Left kidney (tissue), 2 donors: ENCODE data around the gene POU6F2. TPM values are rescaled to one million over a fixed set of nuclear protein-coding genes. Genes with fewer than 3 reads are reported as not detected.

Experiments
- DNase-seq: peaks from one replicate; pipeline ENCODE4 v3.0.0-alpha.2; 2013
- polyA plus RNA-seq: library from polyadenylated mRNA; unstranded; fragments of 120-200 nt; gene quantifications from one replicate; pipeline ENCODE4 v1.2.1, GENCODE V29; 2013; ENCODE audit not compliant: insufficient read length

POU6F2 gene
- polyA plus RNA-seq, 1 donor: 0.18 TPM

DNA sequence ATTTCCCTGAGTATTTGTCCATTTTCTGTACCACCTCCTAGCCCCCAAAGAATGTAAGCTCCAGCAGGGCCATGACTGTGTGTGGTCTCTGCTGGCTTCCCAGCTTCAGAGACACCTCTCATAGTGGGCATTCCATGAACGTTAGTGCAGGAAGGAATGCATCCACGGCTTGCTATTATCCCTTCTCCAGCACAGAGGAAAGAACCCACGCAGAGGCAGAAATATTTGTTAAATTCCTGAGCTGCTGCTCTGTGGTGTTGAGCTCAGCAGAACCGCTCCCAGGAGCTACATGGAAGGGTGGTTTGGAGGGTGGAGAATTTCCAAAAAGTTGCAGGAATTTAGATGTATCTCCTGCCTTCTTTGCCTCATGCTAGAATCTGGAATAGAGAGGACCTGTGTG, 275.2 kb downstream of the POU6F2 start:
- no peak for DNase-seq

DNA sequence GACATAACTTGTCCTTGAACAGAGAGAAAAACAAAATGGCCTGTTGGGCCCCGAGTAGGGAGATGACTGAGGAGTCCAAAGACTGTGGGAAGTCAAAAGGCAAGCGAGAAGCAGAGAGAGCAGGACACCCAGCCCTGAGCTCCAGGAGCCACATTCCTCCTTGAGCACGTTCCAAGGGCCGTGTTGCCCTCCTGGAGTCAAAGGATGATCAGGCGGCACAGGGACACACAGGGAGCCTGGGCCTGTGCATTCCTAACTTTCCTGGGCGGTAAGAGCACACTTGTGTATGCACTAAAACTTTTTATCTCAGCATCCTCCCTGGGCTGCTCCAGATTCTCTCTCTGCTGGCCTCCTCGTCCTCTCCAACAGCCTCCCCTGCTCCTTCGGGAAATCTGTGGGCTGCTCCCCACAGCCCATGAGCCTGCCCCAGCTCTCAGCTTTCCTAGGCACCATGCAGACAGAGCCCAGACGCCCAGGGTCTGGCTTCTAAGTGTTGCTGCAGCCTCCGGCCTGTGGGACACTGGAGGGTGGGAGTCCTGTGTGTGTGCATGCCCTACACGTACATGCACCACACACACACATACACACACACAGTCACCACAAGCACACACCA, 281.8 kb downstream of the POU6F2 start:
- DNase-seq: no peak

DNA sequence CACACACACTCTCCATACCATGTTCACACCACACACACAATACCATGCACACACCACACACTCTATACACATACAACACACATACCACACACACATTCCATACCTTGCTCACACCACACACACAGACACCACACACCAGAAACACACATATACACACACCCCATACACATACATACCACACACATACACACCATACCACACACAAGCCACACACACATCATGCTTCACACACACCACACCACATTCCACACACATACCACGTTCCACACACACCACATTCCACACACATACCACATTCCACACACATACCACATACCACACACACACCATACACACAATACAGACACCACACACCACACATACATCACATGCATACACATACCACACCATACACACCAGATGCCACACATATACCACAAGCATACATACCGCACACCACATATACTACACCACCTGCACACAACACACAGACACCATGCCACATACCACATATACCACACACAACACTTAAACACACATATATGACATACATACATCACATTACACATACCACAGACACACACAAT, 282.7 kb downstream of the POU6F2 start:
- DNase-seq: no peak

DNA sequence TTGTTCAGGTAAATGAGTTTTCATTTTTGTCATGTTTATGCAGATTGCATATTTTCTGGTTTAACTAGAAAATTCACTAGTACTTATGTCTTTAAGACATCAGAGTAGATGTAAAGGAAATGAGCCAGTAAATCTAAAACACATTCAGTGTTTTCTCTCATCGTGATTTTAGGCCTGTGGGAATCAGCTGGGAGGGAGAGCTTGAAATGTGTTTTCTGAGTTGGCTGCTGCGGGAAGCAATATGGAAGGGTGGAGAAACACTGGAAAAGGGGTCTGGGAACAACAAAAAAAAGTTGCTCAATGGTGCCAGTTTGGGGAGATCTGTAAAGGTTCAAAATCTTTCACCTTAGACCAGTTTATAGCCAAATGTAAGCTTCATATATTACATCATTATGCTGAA, 284.1 kb downstream of the POU6F2 start:
- DNase-seq: no peak

DNA sequence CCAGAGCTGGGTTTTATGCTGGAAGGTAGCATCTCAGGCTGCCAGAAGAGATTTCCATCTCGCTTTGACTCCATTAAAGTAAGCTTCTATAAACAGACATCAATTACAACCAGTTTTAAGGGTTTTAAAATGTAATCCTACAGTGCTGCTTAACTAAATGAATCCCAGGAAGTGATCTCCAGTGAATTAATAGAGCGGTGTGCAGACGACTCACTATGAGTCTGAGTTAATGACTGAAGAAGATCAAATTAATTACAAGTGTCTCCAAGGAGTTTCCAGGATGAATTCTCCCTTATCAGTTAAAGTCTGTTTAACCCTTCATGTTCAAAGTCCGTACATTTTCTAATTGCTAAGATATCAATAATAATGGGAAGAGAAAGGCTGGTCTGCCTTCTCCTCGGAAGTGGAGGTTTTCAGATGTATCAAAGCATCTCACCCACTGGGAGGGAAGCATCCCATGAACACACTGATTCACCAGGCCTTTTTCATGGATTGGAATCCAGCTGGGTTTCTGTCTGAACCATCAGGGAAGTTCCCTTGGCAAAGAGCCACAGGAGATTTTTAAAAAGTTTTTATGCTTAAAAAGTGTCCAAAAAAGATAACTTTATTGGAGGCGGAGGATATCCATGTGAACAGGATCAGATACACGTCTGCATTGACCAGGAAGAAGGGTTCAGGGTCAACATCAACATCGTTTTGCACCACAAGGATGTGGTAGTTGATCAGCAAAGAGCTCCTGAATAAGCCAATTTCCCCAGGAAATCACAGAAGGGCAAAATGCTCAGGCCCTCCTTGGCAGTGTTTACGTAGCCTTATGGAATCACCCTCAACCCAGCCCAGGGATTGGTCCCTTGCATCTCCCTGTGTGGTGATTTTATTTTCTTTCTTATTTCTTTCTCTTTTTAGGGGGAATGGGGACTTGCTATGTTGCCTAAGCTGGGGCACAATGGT, 288.2 kb downstream of the POU6F2 start:
- no peak for DNase-seq

DNA sequence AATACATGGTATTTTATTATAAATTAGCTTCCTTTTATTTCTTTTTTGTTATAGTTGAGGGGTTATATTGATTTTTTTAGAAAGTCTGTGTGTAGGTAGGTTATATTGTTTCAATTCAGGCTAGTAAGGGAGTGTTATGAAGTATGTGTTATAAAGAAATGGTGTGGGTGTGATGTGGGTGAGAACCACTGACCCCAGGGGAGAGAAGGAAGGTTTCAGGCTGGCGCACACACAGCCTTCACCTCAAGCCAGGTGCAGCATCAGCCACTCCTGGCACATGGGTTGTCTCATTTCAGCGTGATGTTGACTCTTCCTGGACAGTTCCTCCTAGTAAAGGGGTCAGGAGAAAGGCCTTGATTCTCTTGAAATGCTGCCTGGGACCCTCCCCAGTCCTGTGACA, 291.3 kb downstream of the POU6F2 start:
- no peak for DNase-seq

DNA sequence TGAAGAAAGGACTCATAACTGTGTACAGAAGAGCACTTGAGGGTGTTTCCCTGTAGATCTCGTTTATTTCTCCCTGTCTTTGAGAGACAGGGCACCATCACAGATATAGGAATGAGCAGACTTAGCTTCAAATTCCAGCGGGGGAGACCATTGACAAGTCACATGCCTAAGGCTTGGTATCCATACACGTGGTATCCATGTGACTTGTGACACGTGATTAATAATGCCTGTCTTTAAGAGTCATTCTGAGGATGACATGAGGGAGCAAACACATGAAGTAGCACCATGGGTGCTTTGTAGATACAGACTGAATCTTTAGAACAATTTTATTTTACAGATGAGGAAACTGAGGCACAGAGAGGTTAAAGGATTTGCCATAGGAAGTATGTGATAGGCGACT, 292.3 kb downstream of the POU6F2 start:
- no peak for DNase-seq

DNA sequence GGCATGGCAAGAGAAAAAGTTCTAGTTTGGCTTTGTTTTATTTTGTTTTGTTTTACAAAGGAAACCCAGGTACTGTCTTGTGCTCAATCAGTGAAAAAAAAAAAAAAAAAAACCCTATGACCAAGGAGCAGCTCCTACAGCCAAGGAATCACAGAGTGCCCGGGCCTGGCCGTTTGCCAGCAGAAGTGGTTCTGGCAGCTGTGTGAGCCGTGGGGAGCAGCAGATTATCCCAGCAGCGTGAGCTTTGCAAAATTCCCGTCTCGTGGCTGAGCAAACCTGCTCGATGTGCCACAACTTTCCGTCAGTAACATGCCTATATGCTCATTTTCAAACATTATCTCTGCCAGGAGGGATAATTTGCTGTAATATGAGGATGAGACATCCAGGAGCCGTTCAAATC, 293.7 kb downstream of the POU6F2 start:
- DNase-seq: no peak

DNA sequence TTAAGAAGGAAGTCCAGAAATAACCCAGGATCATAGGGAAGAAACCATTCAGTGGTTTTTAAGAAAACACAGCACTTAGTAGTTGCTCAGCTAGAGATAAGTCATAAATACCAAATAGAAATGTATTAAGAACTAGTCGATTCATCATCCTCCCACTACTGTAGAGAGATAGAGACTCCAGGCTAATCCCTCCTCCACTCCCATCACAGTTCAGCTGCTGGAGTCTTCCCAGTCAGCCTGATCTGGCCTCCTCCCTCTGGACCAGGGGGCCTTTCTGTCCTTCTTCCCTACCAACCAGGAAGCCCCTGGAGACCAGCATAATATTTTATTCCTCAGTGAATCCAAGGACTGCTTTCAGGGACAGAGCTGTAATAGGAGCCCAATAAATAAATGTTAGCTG, 294.4 kb downstream of the POU6F2 start:
- no peak for DNase-seq

DNA sequence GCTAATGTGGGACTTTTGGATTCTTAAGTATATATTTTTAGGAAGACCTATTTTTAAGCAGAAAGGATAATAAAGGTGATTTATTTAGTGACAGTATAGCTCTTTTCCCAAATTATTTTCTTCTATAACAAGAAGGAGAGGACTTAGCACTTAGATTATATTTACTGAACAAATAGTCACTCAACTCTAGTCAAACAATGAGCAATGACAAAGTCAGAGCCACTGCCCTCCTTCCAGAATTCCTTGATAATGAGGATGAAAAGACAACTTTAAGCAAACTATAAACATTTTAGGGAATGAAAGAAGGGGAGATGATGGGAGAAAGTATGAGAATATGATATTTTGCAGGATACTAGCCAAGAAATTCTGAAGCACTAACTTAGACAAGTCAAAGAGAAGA, 295.0 kb downstream of the POU6F2 start:
- DNase-seq: no peak

DNA sequence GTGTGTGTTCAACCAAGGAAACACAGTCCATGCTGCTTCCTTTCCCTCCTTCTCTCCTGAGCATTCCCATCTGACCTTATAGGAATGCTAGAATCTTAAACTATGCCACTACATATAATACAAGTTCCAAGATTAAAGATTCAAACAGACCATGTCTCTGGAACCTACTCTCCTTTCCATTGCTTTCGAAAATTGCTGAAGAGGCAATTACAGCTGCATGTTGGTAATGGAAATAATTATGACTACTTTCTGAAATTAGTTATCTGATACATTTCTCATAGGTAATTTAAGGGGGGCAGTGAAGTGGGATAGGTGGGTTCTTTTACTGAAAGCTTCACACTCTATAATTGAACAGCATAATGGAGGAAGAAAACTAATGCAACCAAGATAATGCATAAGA, 302.6 kb downstream of the POU6F2 start:
- DNase-seq: no peak

DNA sequence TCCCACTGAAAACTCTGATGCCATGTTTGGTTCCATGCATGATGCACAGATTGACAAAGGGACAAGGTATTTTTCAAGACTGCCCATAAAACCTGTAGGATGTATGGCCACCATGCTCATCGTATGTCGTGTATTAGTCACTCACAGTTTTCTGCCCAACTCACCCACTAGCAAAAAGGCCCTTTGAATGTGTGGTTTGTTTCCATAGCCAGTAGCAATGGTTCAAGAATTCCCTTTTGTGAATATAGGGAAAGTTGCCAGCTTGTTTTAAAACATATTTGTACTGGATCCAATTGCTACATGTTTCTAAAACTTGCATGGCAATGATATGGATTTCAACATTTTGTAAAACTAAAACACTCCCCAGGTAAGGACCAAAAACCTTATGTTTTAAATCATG, 307.5 kb downstream of the POU6F2 start:
- no peak for DNase-seq

DNA sequence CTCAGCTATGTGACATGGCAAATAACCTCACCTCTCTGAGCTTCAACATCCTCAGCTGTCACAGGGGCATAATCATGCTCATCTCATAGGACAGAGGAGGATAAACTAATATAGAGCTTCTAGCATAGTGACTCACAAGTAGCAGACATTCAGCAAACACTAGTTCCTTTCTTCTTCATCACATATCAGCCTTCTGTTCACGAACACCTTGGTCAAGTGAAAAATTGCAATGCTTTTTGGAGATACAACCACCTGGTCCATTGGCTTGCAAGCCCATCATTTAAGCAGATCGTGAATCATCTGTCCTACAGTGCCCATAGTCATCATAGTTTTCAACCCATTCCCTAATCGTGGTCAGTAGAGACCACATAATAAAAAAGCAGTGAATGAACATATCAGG, 310.6 kb downstream of the POU6F2 start:
- DNase-seq: no peak

DNA sequence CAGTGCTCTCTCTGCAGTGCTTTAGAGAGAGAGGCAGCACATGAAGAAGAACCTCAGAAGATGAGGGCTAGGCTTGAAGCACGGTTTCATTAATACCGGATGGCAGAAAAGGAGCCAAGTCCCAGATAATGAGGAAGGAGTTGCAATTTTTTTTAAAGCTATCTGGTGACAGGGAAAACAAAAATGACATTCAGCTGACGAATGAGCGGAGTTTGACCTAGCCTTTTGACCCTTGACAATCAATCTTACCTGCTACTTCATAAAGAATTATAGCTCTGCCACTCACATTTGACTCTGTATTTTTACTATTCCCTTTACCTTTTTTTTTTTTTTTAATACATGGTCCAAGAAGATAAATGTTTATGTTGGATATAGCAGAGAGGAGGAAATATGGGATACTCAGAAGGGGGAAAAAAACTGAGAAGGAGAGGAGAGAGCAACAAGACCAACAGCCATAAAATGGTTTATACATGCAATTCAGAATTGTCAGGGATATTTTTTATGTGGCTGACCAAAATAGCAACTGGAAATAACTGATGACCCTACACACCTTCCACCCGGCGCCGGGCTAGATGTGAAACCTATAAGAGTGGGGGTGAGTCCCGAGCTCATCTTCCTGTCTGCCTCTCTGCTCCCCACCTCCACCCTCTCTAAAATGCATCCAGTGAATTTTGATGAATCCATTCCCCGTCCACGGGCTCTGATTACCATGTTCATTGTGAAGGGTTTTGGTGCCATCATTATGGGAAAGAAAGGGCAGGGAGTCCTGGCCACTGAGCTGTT, 314.1 kb downstream of the POU6F2 start:
- no peak for DNase-seq

DNA sequence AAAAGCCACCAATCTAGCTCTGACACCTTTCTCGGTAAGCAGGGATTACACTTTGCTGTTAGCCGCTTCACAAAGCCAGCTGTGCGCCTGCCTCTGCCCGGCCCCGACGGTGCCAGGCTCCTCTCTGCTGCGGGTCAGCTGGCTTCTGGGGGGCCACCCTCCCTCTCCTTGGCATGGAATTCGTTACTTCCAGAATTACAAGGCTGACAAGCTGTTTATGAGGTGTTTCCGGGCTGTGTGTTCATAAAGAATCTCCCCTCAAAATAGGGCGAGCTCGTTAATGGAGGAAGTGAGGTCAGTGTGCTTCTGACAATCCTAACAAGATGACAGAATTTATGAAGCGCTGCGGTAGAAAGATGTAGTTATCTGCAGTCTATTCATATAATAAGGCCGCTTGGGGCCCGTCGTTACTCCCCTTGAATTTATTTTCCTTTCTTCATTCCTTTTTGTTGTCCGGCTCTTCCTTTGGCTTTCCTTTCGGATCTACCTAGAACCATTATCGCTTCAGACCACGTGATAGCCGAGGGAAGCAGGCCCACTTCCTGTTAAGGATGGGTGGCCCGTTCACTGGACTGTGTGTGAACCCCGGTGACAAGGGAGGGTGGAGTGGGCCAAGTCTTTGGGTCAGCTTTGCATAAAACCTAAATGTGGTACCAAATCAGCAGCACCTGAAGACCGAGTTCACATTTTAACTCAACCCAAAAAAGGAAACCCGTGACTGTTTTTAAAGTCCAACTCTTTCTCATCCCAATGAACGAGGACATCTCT, 315.5 kb downstream of the POU6F2 start:
- no peak for DNase-seq

DNA sequence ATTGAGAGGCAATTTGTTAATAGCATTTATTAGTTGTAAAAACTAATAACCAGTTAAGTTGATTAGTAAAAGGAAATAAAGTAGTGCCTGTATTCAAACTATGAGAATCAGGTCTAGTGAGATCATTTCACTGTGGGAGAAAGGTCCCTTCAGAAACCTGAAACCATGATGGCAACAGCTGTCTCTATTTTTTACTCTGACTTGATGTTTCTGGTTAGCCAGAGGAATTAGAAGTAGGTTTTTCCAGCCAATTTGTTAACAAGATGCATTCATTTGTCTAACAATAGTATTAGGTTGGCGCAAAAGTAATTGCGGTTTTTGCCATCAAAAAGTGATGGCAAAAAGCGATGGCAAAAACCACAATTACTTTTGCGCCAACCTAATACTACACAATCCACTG, 316.3 kb downstream of the POU6F2 start:
- DNase-seq: no peak

DNA sequence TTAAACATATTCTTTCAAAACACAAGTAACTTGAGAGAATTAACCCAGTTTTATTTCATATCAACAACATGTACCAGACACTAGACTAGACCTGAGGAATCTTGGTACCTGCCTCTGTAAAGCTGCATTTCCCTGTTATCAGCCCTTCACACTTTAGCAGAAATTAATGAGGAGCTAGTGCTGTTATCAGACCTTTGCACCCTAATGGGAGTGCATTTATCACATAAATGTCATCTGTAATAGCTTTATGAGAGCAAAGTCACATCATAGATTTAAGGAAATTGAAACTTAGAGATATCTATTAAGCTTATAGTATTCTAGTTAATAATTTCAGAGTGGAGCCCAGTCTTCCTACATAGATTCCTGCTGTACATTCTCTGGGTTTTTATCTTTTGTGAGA, 318.1 kb downstream of the POU6F2 start:
- no peak for DNase-seq

DNA sequence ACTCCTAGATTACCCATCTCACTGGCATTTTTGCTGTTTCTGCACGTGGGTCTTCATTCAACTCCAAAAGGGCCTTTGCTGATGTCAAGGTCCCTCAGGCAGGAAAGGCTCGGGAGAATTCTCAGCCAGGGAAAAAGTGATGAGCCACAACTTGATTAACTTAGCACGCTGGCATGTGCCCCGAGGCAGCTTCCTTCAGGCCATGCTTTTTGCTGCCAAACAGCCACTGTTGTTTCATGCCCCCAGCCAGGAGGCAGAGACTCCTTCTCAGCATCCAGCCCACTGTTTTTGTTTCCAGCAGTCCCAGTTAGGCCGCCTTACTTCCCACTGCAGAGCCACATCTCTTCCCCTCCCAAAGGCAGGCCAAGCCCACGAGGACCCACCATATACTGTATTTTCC, 322.0 kb downstream of the POU6F2 start:
- no peak for DNase-seq

DNA sequence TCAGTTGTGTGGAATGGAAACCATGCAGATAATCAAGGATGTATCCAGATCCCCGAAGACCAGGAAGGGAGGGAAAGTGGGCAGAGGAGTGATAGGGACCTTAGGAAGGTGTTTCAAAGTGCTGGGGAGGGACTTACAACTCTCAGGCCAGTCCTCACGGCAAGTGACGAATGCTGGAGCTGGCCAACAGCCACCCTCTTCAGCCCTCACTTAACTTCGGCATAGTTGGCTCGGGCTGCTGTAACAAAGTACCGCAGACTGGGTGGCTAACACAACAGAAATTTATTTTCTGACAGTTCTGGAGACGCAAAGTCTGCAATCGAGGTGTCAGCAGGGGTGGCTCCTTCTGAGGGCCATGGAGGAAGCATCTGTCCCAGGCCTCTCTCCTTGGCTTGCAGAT, 322.6 kb downstream of the POU6F2 start:
- DNase-seq: no peak

DNA sequence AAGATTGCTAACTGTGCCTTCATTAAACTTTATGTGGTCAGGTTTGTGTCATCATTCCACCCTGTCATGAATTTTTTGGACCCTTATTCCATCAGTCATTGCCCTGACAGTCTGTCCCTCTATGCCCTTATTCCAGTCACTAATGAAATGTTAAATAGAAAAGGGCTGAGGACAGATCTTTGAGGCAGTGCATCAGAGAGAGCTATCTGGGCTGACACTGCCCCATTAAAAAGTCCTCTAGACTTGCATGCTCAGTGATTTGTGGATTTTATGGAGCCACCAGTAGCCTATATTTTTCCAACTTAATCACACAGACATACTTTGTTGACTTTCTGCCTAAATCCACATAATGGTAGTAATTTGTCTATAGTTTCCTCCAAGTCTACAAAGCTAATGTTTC, 323.8 kb downstream of the POU6F2 start:
- no peak for DNase-seq

DNA sequence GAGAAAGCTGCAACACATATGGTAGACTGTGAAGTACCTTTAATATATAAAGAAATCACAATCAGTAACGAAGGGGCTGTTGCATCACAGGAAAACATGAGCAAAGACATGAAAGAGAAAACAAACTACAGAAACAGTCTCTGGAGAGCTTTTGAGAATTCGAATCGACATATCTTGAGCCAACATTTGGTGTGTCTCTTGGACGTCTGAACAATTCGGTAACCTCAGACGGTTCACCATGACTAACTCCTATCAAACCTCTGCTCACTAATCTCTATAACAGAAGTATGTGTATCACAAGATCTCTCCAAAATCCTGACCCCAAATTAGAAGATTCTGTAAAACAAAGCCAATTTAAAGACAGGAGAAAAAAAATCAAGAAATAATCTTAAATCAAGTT, 326.5 kb downstream of the POU6F2 start:
- no peak for DNase-seq
